Parathyroid adenoma (tissue), 2 donors: ENCODE results near the gene HAUS7.

Experiments
- H2AFZ ChIP-seq: fragments of 300-600 bp; sonication (generic); one replicate; pipeline ENCODE4 v1.7.0; 2017; ENCODE audit warnings: antibody characterized with exemption, mild to moderate bottlenecking
- H3K27ac ChIP-seq: fragments of 300-600 bp; sonication (generic); one replicate; pipeline ENCODE4 v1.7.0; 2017
- H3K27me3 ChIP-seq: fragments of 300-600 bp; sonication (generic); one replicate; pipeline ENCODE4 v1.7.0; 2017; ENCODE audit warnings: low read length; ENCODE audit not compliant: control insufficient read depth, insufficient read depth
- H3K36me3 ChIP-seq: fragments of 300-600 bp; sonication (generic); one replicate; pipeline ENCODE4 v1.7.0; 2017; ENCODE audit warnings: low read length; ENCODE audit not compliant: control insufficient read depth, insufficient read depth
- H3K4me1 ChIP-seq: fragments of 300-600 bp; sonication (generic); one replicate; pipeline ENCODE4 v1.7.0; 2017; ENCODE audit warnings: control low read depth
- H3K4me2 ChIP-seq: fragments of 300-600 bp; sonication (generic); one replicate; pipeline ENCODE4 v1.7.0; 2017; ENCODE audit warnings: low read length
- H3K4me3 ChIP-seq: fragments of 300-600 bp; sonication (generic); one replicate; pipeline ENCODE4 v1.7.0; 2017; ENCODE audit warnings: low read depth, low read length
- H3K79me2 ChIP-seq: fragments of 300-600 bp; sonication (generic); one replicate; pipeline ENCODE4 v1.7.0; 2017; ENCODE audit warnings: control low read depth
- H3K9ac ChIP-seq: fragments of 300-600 bp; sonication (generic); one replicate; pipeline ENCODE4 v1.7.0; 2017; ENCODE audit warnings: mild to moderate bottlenecking
- H3K9me3 ChIP-seq: fragments of 300-600 bp; sonication (generic); one replicate; pipeline ENCODE4 v1.7.0; 2017; ENCODE audit warnings: low read length; ENCODE audit not compliant: control insufficient read depth
- CTCF ChIP-seq: fragments of 300-600 bp; sonication (generic); IDR thresholded peaks from one replicate; pipeline ENCODE4 v1.7.0; 2017; ENCODE audit warnings: antibody characterized with exemption, mild to moderate bottlenecking
- donor health status: primary hyperparathyroidism.

Gene HAUS7

GRCh38 chrX:153493085-153493484, 22.7 kb upstream of the HAUS7 start:
- TF ChIP-seq CTCF, result no peak
- H3K9ac ChIP-seq, result no peak overlapping the region

GRCh38 chrX:153492543-153492942, 22.2 kb upstream of the HAUS7 start:
- no peak overlapping the region for H3K27ac ChIP-seq

More at GRCh38 chrX:153493085-153493484, 22.7 kb upstream of the HAUS7 start:
- H3K9me3 ChIP-seq, result no peaks in the 10 kb centered on the region
- no peak overlapping the region for H2AFZ ChIP-seq
- H3K4me1 ChIP-seq, result no peaks in the 10 kb centered on the region
- no peak overlapping the region for H3K4me3 ChIP-seq
- no peaks in the 10 kb centered on the region for H3K36me3 ChIP-seq
- no peaks in the 10 kb centered on the region for H3K79me2 ChIP-seq
- no peak overlapping the region for H3K4me2 ChIP-seq
- no peak overlapping the region for H3K27ac ChIP-seq
- no peaks in the 10 kb centered on the region for H3K27me3 ChIP-seq

GRCh38 chrX:153491918-153492317, 21.5 kb upstream of the HAUS7 start:
- Histone ChIP-seq H2AFZ (no peak overlapping the region), H3K4me3 (no peak overlapping the region), H3K36me3 (no peaks in the 10 kb centered on the region), H3K79me2 (no peaks in the 10 kb centered on the region), H3K27me3 (no peaks in the 10 kb centered on the region), H3K9ac (no peak overlapping the region), H3K4me2 (no peak overlapping the region), H3K27ac (no peak overlapping the region), H3K9me3 (no peaks in the 10 kb centered on the region), H3K4me1 (no peaks in the 10 kb centered on the region)
- no peak for TF ChIP-seq CTCF

More at GRCh38 chrX:153492543-153492942, 22.2 kb upstream of the HAUS7 start:
- Histone ChIP-seq H3K4me3 (no peak overlapping the region), H3K27me3 (no peaks in the 10 kb centered on the region), H3K36me3 (no peaks in the 10 kb centered on the region), H3K9ac (no peak overlapping the region), H3K79me2 (no peaks in the 10 kb centered on the region), H3K9me3 (no peaks in the 10 kb centered on the region), H3K4me2 (no peak overlapping the region), H3K4me1 (no peaks in the 10 kb centered on the region), H2AFZ (no peak overlapping the region)
- no peak for TF ChIP-seq CTCF

- no peaks in the 10 kb centered on the region for H3K4me1 ChIP-seq
- H2AFZ ChIP-seq, result no peak overlapping the region
- H3K27ac ChIP-seq, result no peak overlapping the region
- no peak overlapping the region for H3K4me2 ChIP-seq
- H3K9me3 ChIP-seq, result no peaks in the 10 kb centered on the region
- H3K4me3 ChIP-seq, result no peak overlapping the region
- H3K27me3 ChIP-seq, result no peaks in the 10 kb centered on the region
- H3K79me2 ChIP-seq, result no peaks in the 10 kb centered on the region
- no peak overlapping the region for H3K9ac ChIP-seq
- H3K36me3 ChIP-seq, result no peaks in the 10 kb centered on the region
- TF ChIP-seq CTCF, result no peak
Observed at GRCh38 chrX:153491351-153491914, 21.1 kb upstream of the HAUS7 start.

- Histone ChIP-seq H3K27me3 (no peaks in the 10 kb centered on the region), H3K27ac (no peak overlapping the region), H3K36me3 (no peaks in the 10 kb centered on the region), H3K9ac (no peak overlapping the region), H3K4me2 (no peak overlapping the region), H2AFZ (no peak overlapping the region), H3K9me3 (no peaks in the 10 kb centered on the region), H3K4me3 (no peak overlapping the region), H3K4me1 (no peaks in the 10 kb centered on the region), H3K79me2 (no peaks in the 10 kb centered on the region)
- TF ChIP-seq CTCF, result no peak
Observed at GRCh38 chrX:153490217-153490930, 20.0 kb upstream of the HAUS7 start.
